ENCODE data around the gene ERAS.
A peak's percentile ranks its signal among the peaks of the same experiment; 100 is the strongest.

GRCh38 chrX:48801280-48802088 is 24.8 kb upstream of the ERAS start, which contains the start of gene HDAC6:
- TF ChIP-seq POLR2AphosphoS5 (IDR thresholded peaks at IDR 0.05; ENCODE audit: low read depth, low read length) (no peak), POLR2A (IDR thresholded peaks at IDR 0.05; ENCODE audit: low read depth, low read length) (peak; percentile 27; the same call in 1 of the 2 replicates), TAF1 (IDR thresholded peaks at IDR 0.05; ENCODE audit: borderline replicate concordance, low read depth, low read length) (0 out of 2 replicates have a peak, but pooled peaks have one; percentile 14)
